ENCODE results near the gene PATZ1. TPM values are rescaled to one million over a fixed set of nuclear protein-coding genes. Genes with fewer than 3 reads are reported as not detected.

The PATZ1 gene
- total and polyA plus RNA-seq, 2 of the 4 experiments (the other 2 are of a cell fraction), result 6.5 to 10.5 TPM

DNA sequence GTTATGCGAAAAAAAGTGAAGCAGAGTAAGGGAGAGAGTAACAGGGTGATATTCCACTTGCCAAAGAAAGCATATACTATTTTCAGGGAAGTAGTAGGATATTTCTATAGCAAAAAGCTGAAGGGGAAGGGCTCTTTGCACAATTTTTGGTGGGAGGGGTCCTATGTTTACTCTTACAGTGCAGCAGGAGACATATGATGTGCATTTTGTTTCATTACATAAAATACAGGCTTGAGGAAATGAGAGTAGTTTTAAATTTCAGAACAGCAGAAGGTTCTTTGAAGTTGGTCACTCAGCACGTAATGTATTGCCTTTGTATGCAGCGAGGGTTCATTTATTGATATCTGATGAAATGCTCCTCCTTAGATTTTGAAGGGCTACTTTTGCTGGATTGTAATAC lies 50.8 kb downstream of the PATZ1 start (continued):
- TF ChIP-seq MAZ (IDR thresholded peaks at IDR 0.05; ENCODE audit: borderline replicate concordance, low read depth, low read length), result no peak
- no peak for TF ChIP-seq NFE2L2 (IDR thresholded peaks at IDR 0.05; ENCODE audit: low read depth, low read length)
- no peak for TF ChIP-seq FOS (IDR thresholded peaks at IDR 0.05; ENCODE audit: low read depth, low read length)
- no peak for TF ChIP-seq BHLHE40 (IDR thresholded peaks at IDR 0.05; ENCODE audit: low read depth, low read length)
- no peak for TF ChIP-seq RCOR1 (IDR thresholded peaks at IDR 0.05; ENCODE audit: insufficient replicate concordance, low read length)
- no peak for TF ChIP-seq CHD1 (IDR thresholded peaks at IDR 0.05; ENCODE audit: low read depth, low read length)

Measured in IMR-90 (cell line).